Activated gamma-delta T cell treated with anti-CD3 and anti-CD28 coated beads, Interleukin-2, amount 50 U/mL, for 16 hours (primary cell): Measurements from ENCODE around the gene C1QTNF7.

ENCODE experiments used
- DNase-seq: peaks from one replicate; pipeline ENCODE4 v3.0.0-alpha.2; 2020; ENCODE audit warnings: low read depth

Gene C1QTNF7

DNA sequence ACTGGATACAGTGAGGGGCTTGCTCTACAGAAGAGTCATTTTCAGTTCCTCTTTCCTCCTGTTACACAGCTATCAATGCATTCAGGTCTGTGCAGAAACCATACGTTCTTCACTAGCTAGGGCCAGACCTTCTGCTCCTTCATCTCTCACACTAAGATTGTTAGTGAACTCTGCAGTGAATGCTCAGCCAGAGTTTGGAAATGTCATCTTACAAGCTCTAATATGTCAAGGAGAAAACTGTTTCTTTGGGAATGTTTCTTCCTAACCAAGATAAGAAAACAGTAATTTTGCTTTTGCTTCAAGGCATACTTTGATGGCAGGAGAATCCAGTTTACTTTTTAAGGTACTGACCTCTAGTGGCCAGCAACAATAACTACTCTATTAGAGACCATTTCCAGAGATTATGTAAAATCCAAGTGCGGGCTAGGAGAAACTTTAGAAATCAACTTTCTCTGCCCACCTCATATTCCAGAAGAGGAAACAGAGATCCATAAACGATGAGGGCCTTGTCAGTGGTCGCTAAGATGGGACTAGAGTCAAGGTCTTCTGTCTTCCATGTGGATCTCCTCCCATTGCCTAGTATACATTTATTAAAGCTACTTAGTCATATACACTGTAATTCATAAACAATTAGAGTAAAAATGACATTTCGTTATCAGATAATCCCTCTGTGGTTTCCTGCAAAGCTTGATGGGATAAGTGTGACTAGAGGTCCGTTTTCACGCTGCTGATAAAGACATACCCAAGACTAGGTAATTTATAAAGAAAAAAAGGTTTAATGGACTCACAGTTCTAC, 29.8 kb downstream of the C1QTNF7 start:
- no peak for DNase-seq

DNA sequence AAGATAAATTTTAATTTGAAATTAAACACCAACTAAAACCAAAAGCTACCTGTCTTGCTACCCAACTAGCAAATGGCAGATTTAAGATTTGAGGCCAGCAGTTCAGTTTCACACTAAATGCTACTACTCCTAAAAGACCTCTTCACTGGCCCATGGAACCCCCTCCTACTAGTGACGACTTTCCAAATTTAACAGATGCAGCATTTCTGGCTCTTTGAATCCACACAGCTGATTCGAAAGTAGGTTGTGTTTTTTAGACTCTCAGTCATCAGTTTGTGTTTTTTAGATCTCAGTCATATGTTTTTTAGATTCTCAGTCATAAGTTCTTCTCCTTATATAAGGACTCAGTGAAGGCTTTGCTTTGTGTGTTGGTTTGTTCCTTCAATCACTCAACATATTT, 30.8 kb downstream of the C1QTNF7 start:
- no peak for DNase-seq

DNA sequence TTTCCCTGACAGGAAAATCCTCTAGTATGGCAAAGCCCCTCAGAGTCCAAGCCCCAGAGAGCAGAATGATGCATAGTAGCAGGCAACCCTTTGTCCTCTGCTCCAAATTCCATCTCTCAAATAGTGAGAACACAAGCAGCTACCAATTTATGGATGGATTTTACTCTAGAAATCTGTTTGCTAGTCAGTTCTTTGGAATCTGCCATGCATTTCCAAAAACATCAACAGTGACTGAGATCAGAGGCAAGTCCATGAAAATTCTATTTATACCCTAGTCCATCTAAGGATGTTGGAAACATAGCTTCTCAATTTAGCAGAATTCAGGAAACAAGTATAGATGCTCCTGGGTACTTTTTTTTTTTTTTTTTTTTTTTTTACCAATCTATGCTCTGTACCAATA, 31.9 kb downstream of the C1QTNF7 start:
- no peak for DNase-seq

DNA sequence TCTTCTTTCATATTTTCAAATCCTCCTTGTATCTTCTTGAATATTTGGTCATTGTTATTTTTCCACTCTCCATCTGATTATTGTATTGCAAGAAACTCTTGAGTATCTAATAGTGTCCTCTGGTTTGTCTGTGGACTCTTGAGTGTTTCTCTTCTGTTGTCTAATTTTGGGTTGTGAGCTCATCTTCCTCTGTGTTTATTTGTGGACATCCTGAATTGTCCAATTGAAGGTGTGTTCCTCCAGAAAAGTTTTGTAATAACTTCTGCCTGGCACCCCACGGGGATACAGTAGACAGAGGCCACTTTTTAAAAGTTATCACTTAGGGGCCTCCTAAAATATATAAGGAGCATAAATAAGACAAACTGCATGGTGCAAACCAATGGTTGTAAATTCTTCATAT, 38.8 kb downstream of the C1QTNF7 start:
- no peak for DNase-seq

DNA sequence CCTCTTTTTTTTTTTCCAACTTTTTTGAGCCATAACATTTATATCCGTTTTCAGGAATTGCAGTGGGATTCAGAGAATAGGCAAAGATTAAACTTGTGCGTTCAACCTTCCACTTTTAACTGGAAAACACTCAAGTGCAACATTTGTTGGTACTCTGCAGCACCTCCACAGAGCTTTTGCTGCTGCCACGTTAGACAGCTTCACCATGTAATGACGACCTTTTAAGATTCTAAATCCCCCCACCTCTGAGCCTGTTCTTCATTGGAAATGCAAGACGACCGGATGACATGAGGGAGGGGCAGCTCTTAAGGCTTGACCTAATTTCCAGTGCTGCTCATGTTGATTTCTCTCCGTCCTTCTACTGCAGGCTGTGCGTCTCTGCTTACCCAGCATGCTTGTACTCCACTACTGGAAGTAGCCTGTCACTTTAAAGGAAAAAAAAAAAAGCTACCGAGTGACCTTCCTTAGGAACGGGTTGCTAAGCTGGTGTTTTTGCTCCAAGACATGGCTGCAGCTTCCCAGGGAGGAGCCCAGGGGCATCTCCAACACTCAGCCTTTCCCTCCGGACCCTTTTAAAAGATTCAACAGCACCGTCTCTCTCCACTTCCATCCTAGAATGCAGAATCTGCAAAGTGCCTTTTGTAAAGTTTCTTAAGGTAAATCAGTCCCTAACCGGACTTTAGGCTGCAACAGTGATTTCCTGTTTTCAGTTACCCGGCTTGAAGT, 41.7 kb downstream of the C1QTNF7 start, which contains the start of gene CC2D2A:
TSS of gene CC2D2A (plus strand) at position 481 of the 726 bp plus-strand sequence. CDS start 6,051 bp downstream, outside the sequence.
- DNase-seq = no peak

DNA sequence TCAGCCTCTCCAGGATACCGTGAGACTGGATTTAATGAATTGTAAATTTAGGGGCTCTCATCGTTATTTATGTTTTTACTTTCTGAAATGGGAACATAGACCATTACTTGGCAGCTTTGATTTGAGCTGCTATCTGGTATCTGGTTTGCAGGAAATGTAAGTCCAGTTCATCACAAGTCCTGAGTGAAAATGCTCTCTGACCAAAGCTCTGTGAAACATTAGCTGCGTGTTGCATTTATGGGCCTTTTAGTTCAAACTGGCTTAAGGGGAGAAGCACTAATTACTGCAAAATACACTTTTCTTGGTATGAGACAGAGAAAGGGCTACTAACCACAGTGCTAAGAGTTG, 42.3 kb downstream of the C1QTNF7 start:
- DNase-seq = no peak

DNA sequence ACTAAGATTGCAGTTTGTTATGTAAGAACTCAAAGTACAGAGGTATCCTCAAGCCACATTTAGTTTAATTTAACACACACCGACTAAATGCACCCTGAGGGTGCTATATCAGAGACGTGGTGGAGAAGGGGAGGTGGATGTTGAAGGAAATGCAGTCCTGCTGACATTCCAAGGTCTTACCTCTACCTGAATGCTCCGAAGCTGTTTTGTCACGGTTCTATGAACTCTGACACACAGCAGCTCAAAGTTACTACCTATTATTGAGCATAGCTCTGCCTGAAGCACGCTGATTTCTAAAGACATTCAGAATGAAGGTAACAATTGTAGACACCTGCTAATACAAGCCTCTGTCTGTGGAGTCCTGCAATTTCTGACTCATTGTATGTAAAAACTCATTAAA, 48.6 kb downstream of the C1QTNF7 start:
- no peak for DNase-seq

DNA sequence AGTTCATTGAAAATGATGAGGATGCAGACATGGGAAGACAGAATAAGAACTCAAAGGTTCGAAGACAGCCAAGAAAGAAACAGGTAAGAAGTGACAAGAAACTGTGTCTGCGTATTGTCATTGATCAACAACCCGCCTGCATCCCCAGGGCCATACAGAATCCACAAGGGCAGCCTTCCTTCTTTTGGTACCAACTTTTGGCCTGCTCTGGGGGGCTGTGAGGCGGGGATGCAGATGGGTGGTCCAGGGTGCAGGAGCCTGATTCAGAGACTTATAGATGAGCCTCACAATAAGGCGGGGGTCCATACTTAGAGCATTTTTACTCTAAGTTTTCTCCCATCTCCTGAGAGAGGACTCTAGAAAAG, 50.9 kb downstream of the C1QTNF7 start:
- DNase-seq = no peak

DNA sequence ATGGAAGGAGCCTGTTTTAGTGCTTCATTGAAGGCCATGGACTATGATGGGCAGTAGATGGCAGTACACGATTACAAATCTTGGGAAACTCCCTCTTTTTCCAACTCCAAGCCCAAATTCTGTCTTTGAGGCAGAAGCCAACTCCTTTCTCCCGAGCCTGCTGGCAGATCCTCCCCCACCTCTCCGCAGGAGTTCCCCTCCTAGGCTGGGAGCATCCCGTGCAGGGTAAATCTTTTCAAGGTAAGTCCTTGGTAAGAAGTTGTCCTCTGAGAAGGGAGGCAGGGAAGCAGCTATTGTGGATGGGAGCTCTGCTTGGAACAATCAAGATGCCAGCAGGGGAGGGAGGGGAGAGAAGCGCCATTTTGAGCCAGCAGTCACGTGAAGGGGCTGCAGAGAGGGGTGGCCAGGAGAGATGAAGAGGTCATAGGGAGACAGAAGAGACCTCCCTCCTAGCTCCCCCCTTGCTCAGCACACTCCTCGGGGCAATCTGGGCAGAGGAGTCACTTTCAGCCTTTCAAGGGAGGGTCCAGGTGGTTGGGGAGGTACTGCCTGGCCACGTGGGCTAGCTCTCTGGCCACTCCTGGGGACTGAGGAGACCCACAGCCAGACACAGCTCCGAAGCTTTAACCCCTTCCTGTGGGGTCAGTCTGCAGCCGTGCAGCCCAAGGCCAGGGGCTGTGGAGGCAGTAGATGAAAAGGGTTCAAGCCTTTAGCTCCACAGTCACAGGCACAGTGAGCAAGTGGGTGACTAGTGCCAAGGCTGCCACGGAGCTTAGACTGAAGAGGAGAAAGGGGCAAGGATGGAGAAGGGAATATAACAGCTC, 51.5 kb downstream of the C1QTNF7 start:
- DNase-seq = no peak

DNA sequence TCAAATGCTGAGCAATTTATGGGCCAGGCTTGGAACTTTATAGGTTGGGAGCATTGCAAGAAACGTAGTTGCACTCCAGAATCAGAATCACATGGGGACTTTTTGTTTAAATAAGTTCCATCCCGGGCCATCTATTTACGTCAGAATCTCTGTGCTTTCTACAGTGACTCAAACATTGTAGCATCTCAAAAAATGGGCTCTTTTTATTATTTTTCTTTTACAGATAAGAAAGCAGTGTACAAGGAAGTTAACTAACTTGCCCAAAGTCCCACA, 52.0 kb downstream of the C1QTNF7 start:
- DNase-seq = no peak

DNA sequence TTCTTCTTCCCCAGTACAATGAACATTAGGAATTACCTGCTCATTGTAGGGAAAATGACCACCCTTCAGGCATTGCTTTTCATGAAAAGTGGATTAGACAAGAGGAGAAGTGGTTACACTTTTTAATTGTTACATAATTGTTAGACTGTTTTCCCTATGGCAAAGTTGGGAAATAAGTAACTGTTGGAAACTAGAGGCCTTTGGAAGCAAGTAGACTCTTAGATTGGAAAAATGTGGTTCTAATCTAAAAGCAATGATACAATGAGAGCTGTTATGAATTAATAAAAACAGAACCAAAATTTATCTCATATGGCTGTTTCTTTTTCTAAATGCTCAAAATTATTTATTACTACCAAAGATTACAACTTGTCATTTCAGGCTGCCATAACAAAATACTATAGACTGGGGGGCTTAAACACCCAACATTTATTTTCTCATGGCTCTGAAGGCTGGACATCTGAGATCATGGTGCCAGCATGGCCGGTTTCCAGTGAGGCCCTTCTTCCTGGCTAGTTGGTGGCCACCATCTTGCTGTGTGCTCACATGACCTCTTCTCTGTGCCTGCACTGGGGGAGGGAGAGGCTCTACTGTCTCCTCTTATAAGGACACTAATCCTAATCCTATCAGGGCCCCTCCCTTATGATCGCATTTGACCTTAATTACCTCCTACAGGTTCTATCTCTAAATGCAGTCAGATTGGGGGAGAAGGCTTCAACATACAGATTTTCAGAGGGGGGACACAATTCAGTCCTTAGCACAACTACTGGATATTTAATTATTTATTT, 54.3 kb downstream of the C1QTNF7 start:
- DNase-seq = no peak

DNA sequence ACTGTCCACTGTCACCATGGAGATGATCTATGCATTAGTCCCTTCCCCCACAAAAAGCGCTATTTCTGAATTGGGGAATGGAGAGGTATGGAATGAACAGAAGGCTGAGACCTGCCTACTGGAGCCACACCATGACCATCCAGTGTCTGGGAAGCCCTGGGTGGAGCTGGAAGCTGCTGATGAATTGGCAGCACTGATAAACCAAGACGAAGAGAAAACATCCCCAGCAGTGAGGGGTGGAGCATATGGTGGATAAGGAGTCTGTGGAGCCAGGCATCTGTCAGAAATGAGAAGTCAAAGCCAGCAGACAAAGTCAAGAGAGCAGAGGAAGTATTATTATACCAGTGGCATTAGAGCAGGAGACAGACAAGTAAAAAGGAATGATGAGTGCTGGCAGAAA, 55.0 kb downstream of the C1QTNF7 start:
- DNase-seq = no peak

DNA sequence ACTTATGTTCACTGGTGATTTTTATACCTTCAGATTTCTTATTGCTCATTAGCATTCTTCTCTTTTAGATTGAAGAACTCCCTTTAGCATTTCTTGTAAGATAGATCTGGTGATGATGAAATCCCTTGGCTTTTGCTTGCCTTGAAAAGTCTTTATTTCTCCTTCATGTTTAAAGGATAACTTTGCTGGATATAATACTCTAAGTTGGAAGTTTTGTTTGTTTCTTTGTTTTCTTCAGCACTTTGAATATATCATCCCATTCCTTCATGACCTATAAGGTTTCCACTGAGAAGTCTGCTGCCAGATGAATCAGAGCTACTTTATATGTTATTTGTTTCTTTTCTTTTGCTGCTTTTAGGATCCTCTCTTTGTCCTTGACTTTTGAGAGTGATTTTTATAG, 60.3 kb downstream of the C1QTNF7 start:
- DNase-seq = no peak

DNA sequence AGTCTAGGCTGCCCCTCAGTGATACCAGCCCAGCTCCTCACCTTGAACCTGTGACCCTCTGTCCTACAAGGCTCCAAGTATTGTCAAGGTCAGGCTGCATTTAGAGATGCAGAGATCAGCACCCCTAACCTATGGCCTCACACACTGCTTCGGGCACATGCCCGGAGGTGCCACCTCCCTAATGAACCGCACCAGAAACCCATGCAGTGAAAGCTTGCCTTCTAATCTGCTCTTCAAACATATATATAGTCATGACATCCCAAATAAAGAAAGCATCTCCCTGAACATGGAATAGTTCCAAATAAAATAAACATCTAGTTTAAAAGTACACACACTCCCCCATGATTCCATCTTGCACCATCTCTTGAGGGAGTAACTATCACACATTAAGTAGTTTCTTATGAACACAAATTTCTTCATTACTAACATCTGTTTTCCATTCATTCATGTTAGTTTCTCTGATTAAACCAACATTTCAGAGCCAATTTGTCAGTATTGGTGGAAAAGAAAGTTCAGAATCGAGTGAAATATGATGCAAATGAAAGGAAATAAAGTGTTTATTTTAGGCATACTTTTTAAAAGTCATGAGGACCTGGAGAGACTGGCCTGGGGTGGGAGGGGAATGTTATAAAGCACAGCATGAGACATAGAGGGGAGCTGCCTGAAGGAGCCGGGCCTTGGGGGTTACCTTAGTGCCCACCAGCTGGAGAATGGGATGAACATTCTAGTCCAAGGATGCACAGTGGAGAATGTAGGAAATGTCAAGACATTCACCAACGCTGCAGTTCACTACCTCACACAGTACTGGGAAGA, 61.0 kb downstream of the C1QTNF7 start:
- DNase-seq = no peak

DNA sequence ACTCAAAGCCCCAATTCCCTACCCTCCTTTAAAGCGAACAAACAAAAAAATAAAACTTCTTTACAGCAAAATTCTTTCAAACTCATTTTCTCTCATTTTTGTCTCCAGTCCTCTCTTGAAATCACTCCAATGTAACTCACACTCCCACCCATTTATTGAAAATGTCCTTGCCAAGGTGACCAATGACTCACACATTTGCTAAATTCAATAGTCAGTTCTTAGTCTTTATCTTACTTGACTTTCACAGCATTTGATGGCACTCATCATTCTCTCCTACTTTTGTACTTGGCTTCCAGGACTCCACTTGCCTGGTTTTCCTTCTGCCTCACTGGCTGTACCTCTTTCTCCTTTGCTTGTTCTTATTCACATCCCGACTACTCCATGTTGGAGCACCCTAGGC, 61.7 kb downstream of the C1QTNF7 start:
- no peak for DNase-seq

DNA sequence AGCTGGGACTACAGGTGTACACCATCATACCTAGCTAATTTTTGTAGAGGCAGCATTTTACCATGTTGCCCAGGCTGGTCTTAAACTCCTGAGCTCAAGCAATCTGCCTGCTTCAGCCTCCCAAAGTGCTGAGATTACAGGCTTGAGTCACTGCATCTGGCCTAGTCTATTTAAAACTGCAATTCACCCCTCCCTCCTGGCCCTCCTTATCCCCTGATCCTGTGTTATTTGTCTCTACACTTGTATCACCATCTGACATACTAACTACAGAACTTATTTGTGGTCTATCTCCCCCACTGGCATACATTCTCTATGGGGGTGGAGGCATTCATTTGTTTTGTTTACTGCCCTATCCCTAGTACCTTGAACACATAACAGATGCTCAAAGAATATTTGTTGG, 65.6 kb downstream of the C1QTNF7 start:
- DNase-seq = no peak

DNA sequence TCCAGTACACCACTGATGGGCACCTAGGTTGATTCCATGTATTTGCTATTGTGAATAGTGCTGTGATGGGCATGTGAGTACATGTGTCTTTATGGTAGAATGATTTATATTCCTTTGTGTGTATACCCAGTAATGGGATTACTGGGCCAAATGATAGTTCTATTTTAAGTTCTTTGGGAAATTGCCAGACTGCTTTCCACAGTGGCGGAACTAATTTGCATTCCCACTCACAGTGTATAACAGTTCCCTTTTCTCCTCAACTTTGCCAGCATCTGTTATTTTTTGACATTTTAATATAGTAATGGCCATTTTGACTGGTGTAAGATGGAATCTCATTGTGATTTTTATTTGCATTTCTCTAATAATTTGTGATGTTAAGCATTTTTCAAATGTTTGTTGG, 67.8 kb downstream of the C1QTNF7 start:
- no peak for DNase-seq
